Natural killer cell (primary cell): Measurements from ENCODE around the gene CD86. TPM values are rescaled to one million over a fixed set of nuclear protein-coding genes. Genes with fewer than 3 reads are reported as not detected.

Experiments
- ATAC-seq, 3 donors: fragments of 150-1000 bp in 2 of 3; fragments of 200-7000 bp in 1 of 3; cut with Tn5 transposase; 1 replicate in 1 of 3; 2 replicates in 2 of 3; pipeline ENCODE4 v1.10.0; 2021; ENCODE audit warnings: mild to moderate bottlenecking in 2 of 3, moderate library complexity in 2 of 3
- DNase-seq, 2 donors: peaks; one replicate each; pipeline versions ENCODE4 v3.0.0 to v3.0.0-alpha.2; 2013 to 2021; ENCODE audit warnings: mixed read lengths in 1 of 2
- H3K27ac ChIP-seq: one replicate; pipeline ENCODE4 v1.5.1; 2013; ENCODE audit warnings: mild to moderate bottlenecking, low read length
- H3K27me3 ChIP-seq: one replicate; pipeline ENCODE4 v1.6.1; 2013; ENCODE audit warnings: low read length; ENCODE audit not compliant: control insufficient read depth, insufficient read depth
- H3K36me3 ChIP-seq: one replicate; pipeline ENCODE4 v1.6.1; 2013; ENCODE audit warnings: low read length; ENCODE audit not compliant: control insufficient read depth, insufficient read depth
- H3K4me1 ChIP-seq: one replicate; pipeline ENCODE4 v1.6.1; 2013; ENCODE audit warnings: low read length; ENCODE audit not compliant: control insufficient read depth, insufficient read depth
- H3K4me3 ChIP-seq: one replicate; pipeline ENCODE4 v1.5.1; 2013; ENCODE audit warnings: low read length
- H3K9me3 ChIP-seq: one replicate; pipeline ENCODE4 v1.6.1; 2013; ENCODE audit warnings: low read length; ENCODE audit not compliant: control insufficient read depth, insufficient read depth
- H3K27ac Mint-ChIP-seq, 2 donors: one replicate each; pipeline ENCODE4 v1.8.0; 2022; ENCODE audit warnings: mild to moderate bottlenecking in 2 of 2, mixed read lengths in 2 of 2, moderate library complexity in 1 of 2
- H3K27me3 Mint-ChIP-seq, 2 donors: one replicate each; pipeline ENCODE4 v1.8.0; 2022; ENCODE audit warnings: low read depth in 2 of 2, mixed read lengths in 2 of 2
- H3K36me3 Mint-ChIP-seq: one replicate; pipeline ENCODE4 v1.8.0; 2022; ENCODE audit warnings: mixed read lengths
- H3K4me1 Mint-ChIP-seq, 2 donors: one replicate each; pipeline ENCODE4 v1.8.0; 2022; ENCODE audit warnings: mixed read lengths in 2 of 2
- H3K4me3 Mint-ChIP-seq: one replicate; pipeline ENCODE4 v1.8.0; 2022; ENCODE audit warnings: mild to moderate bottlenecking, moderate library complexity, mixed read lengths
- H3K9me3 Mint-ChIP-seq, 2 donors: one replicate each; pipeline ENCODE4 v1.8.0; 2022; ENCODE audit warnings: mixed read lengths in 2 of 2
- CTCF ChIP-seq: fragments of 200-600 bp; IDR thresholded peaks from one replicate; pipeline ENCODE4 v1.8.0; 2022; ENCODE audit warnings: antibody characterized with exemption
- WGBS: methylation state at CpG from one replicate; pipeline ENCODE4 v1.1.7; 2013; ENCODE audit warnings: missing lambda C conversion rate; ENCODE audit not compliant: insufficient coverage; 5-methylcytosine and 5-hydroxymethylcytosine counted together
- intact Hi-C: fragments of 100-400 bp; cut with micrococcal nuclease; formaldehyde crosslinking; loops from one replicate; pipeline ENCODE4 v1.14.2; 2022
- total RNA-seq, 4 donors: library from RNA; stranded (reverse); fragments of 120-200 nt in 1 of 4; gene quantifications; one replicate each; pipeline versions ENCODE4 v1.2.3 to v1.2.4, GENCODE V29; 2013 to 2022

The CD86 gene
- total RNA-seq, 3 donors from 2014 or later (not counting 1 experiment from before 2014, with no cell fraction given): 2.1 to 6.9 (median 4.7) TPM

GRCh38 chr3:122099255-122099654 lies 44.1 kb downstream of the CD86 start:
- no peak overlapping the region for H3K27ac ChIP-seq
- no peaks in the 10 kb centered on the region for H3K4me1 ChIP-seq
- Mint-ChIP-seq H3K36me3 (no peaks in the 10 kb centered on the region), H3K4me1 (peaks cover 7 to 15% of the 10 kb centered on the region in 2 donors), H3K9me3 (no peaks in the 10 kb centered on the region), H3K27ac (no peak overlapping the region), H3K4me3 (no peak overlapping the region), H3K27me3 (no peaks in the 10 kb centered on the region)
- H3K36me3 ChIP-seq: no peaks in the 10 kb centered on the region
- ATAC-seq (no peak), DNase-seq (no peak)
- H3K27me3 ChIP-seq: no peaks in the 10 kb centered on the region
- 89% methylated on average over 2 of the region's 2 CpGs for WGBS
- intact Hi-C loops: no loop called here
- H3K9me3 ChIP-seq: no peaks in the 10 kb centered on the region
- TF ChIP-seq CTCF: no peak
- H3K4me3 ChIP-seq: no peak overlapping the region

GRCh38 chr3:122100083-122100482 lies 44.9 kb downstream of the CD86 start:
- intact Hi-C loops: loop anchor here (10.0 kb wide), 1 partner anchor 205 kb away; no protein-coding TSS in a partner anchor
- no peaks in the 10 kb centered on the region for H3K27me3 ChIP-seq
- no peaks in the 10 kb centered on the region for H3K4me1 ChIP-seq
- Mint-ChIP-seq H3K27ac (no peak overlapping the region), H3K9me3 (no peaks in the 10 kb centered on the region), H3K4me1 (peaks cover 7 to 15% of the 10 kb centered on the region in 2 donors), H3K36me3 (no peaks in the 10 kb centered on the region), H3K4me3 (no peak overlapping the region), H3K27me3 (no peaks in the 10 kb centered on the region)
- TF ChIP-seq CTCF: no peak
- WGBS: 89% methylated on average over 1 of the region's 1 CpG
- ATAC-seq (no peak), DNase-seq (no peak)
- no peak overlapping the region for H3K27ac ChIP-seq
- no peak overlapping the region for H3K4me3 ChIP-seq
- no peaks in the 10 kb centered on the region for H3K36me3 ChIP-seq
- no peaks in the 10 kb centered on the region for H3K9me3 ChIP-seq

- no peak overlapping the region for H3K4me3 Mint-ChIP-seq
- no peaks in the 10 kb centered on the region for H3K27me3 ChIP-seq
- H3K36me3 Mint-ChIP-seq: no peaks in the 10 kb centered on the region
- no peak for TF ChIP-seq CTCF
- H3K27ac ChIP-seq: no peak overlapping the region
- no peak overlapping the region for H3K27ac Mint-ChIP-seq
- DNase-seq (peak in 1 of 2 donors; percentile 61), ATAC-seq (no peak)
- no peaks in the 10 kb centered on the region for H3K9me3 ChIP-seq
- intact Hi-C loops: loop anchor here (10.0 kb wide), 1 partner anchor 204 kb away; no protein-coding TSS in a partner anchor
- peaks cover 7 to 15% of the 10 kb centered on the region in 2 donors for H3K4me1 Mint-ChIP-seq
- no peaks in the 10 kb centered on the region for H3K36me3 ChIP-seq
- H3K4me3 ChIP-seq: no peak overlapping the region
- no peaks in the 10 kb centered on the region for H3K4me1 ChIP-seq
- no peaks in the 10 kb centered on the region for H3K9me3 Mint-ChIP-seq
- no peaks in the 10 kb centered on the region for H3K27me3 Mint-ChIP-seq
- 60% methylated on average over 7 of the region's 8 CpGs for WGBS
Measured at GRCh38 chr3:122100591-122101463, 45.7 kb downstream of the CD86 start.
